GM18951 (cell line): ENCODE measurements around the gene ST6GALNAC3.
"Not testable (repeated sequence)": the region's sequence is repeated elsewhere in the genome, so short reads cannot be mapped to it uniquely, and the experiment has no call there.

Source experiments
- POLR2A ChIP-seq: IDR thresholded peaks from 4 replicates; pipeline ENCODE4 v1.6.1; 2011; ENCODE audit warnings: mild to moderate bottlenecking; ENCODE audit not compliant: insufficient read length, insufficient read depth; ENCODE audit errors: extremely low read depth
- in situ Hi-C: fragments of 300-500 bp; cut with MboI; formaldehyde crosslinking; loops from one replicate; pipeline ENCODE4 v1.12.0; 2022; ENCODE audit warnings: low sequenced_read_pairs, mixed read lengths, inconsistent platforms; ENCODE audit not compliant: unreplicated experiment

The ST6GALNAC3 gene

DNA sequence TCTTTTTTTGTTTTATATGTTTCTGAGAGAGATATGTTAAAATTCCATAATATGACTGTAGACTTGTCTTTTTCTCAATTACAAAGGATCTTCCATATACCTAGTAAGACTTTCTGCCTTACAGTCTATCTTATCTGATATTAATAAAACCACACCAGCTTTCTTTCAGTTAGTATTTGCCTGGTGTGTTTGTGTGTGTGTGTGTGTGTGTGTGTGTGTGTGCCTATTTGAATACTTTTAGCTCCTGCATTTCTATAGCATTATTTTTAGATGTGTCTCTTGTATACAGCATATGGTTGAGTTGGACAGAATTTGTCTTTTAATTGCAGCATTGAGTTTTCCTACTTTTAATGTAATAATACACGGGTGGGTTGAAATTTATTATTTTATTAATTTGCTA is 27.5 kb downstream of the ST6GALNAC3 start:
- no peak for TF ChIP-seq POLR2A
- in situ Hi-C loops: no loop called here

DNA sequence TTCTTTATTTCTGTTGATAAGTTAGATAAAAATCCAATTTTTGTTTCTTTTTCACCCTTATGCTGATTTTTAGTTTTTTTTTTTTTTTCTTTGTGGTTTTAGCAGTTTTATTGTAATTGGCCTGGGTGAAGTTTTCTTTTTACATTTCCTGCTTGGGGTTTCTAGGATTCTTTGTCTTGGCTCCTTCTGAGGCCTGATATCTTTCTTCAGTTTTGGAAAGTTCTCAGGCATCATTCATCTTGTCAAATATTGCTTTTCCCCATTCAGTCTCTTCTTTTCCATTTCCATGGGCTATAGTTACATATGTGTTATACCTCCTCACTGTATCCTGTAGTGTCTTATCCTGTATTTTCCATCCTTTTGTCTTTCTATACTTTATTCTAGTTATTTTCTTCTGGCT is 28.5 kb downstream of the ST6GALNAC3 start:
- no peak for TF ChIP-seq POLR2A
- in situ Hi-C loops: no loop called here

- in situ Hi-C loops: no loop called here
- TF ChIP-seq POLR2A: no peak
These were observed 30.8 kb downstream of the ST6GALNAC3 start for GRCh38 chr1:76105372-76105771.

DNA sequence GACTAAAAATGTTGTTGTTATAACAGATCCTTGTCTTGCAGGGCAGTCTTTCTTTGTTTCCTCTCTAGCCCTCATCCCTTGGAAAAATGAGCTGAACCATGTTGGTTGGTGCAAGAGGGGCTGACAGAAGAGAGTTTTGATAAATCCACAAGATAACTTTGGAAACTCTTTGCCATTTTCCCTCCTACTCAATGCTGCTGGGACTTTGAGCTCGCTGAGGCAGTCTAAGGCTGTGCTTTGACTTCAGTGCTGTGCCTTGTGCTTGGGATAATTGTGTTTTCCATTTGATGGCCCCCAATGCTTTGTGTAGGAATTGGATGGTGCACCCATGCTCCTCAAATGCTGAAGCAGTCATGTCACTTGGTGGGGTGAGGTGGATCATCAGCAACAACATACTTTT is 31.7 kb downstream of the ST6GALNAC3 start:
- no peak for TF ChIP-seq POLR2A
- in situ Hi-C loops: no loop called here

DNA sequence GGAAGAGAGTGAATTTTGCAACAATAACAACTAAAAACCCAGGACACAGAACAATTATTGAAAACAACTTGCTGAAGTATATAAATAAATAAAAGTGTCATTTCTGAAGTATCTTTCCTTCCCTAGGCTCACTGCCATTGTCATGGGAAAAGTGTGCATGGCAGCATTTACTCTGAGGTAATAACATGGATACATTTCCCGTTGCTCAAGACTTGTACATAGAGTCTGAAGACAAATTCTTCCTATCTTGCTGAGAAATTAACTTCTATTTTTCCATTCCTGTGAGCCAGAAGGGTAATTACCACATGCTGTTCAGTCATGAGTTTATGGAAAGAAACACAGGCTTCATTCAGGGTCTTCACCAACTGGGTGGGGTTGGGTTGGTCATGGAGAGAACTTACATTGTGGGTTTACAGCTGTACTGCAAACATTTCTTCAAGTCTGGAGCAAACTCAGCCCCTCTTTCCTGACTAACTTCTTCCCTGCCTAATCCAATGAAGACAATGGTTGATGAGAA is 32.2 kb downstream of the ST6GALNAC3 start:
- in situ Hi-C loops: no loop called here
- no peak for TF ChIP-seq POLR2A

DNA sequence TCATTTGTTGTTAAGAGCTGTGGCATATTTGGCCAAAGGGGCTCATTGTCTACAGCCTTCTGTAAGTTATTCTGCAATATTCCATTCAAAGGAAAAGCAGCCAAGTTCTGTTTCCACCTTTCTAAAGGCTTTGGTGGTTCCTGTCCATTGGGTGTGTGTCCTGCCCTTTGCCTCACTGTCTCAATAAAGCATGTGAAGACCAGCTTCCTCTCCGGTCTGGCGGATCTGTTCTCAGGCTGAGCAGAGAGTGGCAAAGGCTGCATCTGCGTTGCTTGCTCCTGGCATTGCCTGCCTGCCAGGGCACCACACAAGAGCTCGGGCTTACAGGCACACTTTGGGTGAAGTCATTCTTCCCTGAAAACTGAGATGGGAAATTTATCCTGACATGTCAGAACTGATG is 34.9 kb downstream of the ST6GALNAC3 start:
- in situ Hi-C loops: no loop called here
- TF ChIP-seq POLR2A: no peak

DNA sequence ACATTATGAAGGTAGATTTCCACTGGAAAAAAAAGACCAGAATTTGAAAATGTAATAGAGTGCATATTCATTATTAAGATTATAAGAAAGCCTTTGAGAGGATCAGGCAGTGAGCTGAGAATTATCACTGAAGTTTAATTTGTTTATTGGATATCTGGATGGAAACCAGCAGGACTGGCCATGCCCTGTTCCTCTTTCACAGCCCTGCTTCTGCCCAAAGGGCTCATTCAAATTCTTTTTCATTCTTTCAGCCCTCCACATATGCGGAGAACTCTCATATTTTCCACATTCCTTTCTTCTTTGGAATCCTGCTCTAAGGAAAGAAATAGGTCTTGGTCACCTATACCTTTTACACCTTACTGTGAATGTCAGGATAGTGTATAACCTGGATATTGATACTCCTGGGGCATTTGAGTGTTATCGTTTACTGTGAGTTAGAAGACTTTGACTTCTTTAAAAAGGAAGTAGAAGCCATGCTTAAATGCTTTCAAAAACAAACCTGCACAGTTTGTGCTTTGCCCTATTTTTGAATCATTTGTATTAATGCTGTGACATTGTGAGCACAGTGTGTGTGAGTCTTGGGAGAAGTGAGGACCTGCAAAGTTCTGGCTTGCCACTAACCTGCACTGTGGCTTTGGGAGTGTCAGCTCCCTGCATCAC is 35.5 kb downstream of the ST6GALNAC3 start:
- in situ Hi-C loops: no loop called here
- no peak for TF ChIP-seq POLR2A

GRCh38 chr1:76110666-76111065 is 36.1 kb downstream of the ST6GALNAC3 start:
- no peak for TF ChIP-seq POLR2A
- in situ Hi-C loops: no loop called here

- in situ Hi-C loops: not testable (repeated sequence)
These were observed 37.8 kb downstream of the ST6GALNAC3 start for GRCh38 chr1:76112321-76112720.

- in situ Hi-C loops: no loop called here
- TF ChIP-seq POLR2A: no peak
These were observed 38.9 kb downstream of the ST6GALNAC3 start for GRCh38 chr1:76113446-76113845.

DNA sequence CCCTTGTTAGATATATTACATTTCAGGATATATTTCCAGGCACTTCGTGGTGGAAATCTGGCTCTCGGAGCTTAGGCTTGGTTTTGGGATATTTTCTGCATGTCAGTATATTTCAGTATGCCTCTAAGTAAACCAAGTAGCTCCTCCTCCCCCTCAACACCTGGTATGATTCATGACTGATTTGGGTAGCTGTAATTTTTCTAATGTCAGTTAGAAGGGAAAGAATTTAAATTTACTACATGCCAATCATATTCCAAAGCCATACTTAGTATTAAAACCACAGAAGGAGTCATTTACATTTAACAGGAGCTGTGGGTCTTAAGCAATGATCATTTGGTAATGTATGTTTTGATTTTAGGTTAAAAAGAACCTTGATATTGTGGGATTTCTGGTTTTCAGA is 40.6 kb downstream of the ST6GALNAC3 start:
- TF ChIP-seq POLR2A: no peak
- in situ Hi-C loops: no loop called here

- TF ChIP-seq POLR2A: no peak
- in situ Hi-C loops: no loop called here
These were observed 47.3 kb downstream of the ST6GALNAC3 start for GRCh38 chr1:76121850-76122249.

DNA sequence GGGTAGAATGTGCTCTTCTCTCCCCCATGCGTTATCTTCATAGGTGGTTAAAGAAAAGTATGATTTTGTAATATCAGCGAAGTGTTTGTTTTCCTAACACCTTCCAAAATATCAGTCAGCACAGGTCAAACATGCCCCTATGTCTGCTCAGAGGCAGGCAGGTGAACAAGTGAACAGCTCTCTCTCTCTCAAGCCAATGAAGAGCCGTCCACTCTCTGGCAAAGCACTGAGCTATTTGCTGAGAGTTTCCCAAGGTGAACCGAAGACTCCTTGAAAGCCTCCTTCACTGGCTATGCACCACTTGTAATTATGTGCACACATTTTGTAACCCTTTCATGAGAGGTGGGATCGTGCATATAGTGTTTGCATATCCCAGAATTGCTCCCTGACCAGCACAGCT is 47.7 kb downstream of the ST6GALNAC3 start:
- no peak for TF ChIP-seq POLR2A
- in situ Hi-C loops: no loop called here

GRCh38 chr1:76123411-76124064 is 49.0 kb downstream of the ST6GALNAC3 start:
- in situ Hi-C loops: not testable (repeated sequence)

DNA sequence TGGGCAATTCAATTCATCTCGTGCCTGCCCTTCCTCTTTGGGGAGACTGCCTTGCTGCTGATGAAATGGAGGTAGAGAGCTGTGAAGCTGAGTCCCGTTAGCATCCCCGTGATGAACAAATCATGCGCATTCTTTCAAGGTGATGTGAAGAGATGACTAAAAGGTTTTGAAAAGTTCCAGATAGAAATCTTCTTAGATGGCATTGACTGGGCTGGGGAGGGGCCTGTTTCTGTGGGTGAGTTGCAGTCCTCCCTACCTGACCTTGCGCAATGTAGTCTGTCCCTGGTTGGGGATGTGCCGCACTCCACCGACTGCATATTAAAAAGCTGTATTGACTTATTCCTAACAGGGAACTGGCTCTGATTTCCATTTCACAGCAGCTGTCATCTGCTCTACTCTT is 49.6 kb downstream of the ST6GALNAC3 start:
- in situ Hi-C loops: no loop called here
- no peak for TF ChIP-seq POLR2A
